ENCODE results near the gene TTC3. TPM values are rescaled to one million over a fixed set of nuclear protein-coding genes. Genes with fewer than 3 reads are reported as not detected.
A peak's percentile ranks its signal among the peaks of the same experiment; 100 is the strongest.

Gene TTC3
- total and polyA plus RNA-seq, 8 donors, result 103 to 214 (median 191) TPM

- Histone ChIP-seq H3K4me1 (peaks cover 0 to 31% of the 10 kb centered on the region in 2 donors), H3K9me3 (peaks cover 0 to under 1% of the 10 kb centered on the region in 2 donors), H3K36me3 (no peaks in the 10 kb centered on the region), H3K27ac (peak overlapping the region; percentile 99 to 100), H3K4me3 (peak overlapping the region; percentile 83 to 90), H3K27me3 (no peaks in the 10 kb centered on the region)
- intact Hi-C loops (cut with DNase I), result no loop called here
- ATAC-seq, result peak; percentile 2
- TF ChIP-seq, protein P1, sequence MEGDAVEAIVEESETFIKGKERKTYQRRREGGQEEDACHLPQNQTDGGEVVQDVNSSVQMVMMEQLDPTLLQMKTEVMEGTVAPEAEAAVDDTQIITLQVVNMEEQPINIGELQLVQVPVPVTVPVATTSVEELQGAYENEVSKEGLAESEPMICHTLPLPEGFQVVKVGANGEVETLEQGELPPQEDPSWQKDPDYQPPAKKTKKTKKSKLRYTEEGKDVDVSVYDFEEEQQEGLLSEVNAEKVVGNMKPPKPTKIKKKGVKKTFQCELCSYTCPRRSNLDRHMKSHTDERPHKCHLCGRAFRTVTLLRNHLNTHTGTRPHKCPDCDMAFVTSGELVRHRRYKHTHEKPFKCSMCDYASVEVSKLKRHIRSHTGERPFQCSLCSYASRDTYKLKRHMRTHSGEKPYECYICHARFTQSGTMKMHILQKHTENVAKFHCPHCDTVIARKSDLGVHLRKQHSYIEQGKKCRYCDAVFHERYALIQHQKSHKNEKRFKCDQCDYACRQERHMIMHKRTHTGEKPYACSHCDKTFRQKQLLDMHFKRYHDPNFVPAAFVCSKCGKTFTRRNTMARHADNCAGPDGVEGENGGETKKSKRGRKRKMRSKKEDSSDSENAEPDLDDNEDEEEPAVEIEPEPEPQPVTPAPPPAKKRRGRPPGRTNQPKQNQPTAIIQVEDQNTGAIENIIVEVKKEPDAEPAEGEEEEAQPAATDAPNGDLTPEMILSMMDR (IDR thresholded peaks at IDR 0.05), result no peak
- peak in 1 of 4 donors; percentile 30 for DNase-seq
Observed at GRCh38 chr21:37074197-37074510, 1.1 kb downstream of the TTC3 start.

DNA sequence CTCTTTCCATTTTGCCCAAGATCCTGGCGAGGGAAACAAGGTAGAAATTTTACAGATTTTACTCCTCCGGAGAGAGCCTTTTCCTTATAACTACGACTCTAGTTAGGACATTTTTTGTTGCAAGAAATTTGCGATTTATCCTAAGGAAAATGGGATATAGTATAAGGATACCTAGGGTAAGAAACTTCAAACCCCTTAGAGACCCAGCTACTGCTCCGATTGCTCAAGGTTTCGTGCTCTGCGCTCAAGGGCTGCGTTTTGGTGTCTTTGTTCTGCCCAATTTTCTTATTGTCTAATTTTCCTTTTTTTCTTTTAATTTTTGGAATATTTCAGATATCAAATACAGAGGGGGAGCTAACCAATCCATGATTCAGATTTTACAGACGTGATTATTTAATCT lies 1.5 kb downstream of the TTC3 start:
- Histone ChIP-seq H3K36me3 (no peaks in the 10 kb centered on the region), H3K27ac (peak overlapping the region in 1 of 2 donors; percentile 100), H3K27me3 (no peaks in the 10 kb centered on the region), H3K4me3 (peak overlapping the region; percentile 83 to 90), H3K9me3 (peaks cover 0 to 3% of the 10 kb centered on the region in 2 donors), H3K4me1 (peaks cover 0 to 31% of the 10 kb centered on the region in 2 donors)
- ATAC-seq (no peak), DNase-seq (no peak)
- intact Hi-C loops (cut with DNase I), result no loop called here
- TF ChIP-seq, protein P1 (IDR thresholded peaks at IDR 0.05), result no peak

- no peak for ATAC-seq
- TF ChIP-seq, protein P1 (IDR thresholded peaks at IDR 0.05), result no peak
- Histone ChIP-seq H3K4me1 (peaks cover 0 to 31% of the 10 kb centered on the region in 2 donors), H3K27me3 (no peaks in the 10 kb centered on the region), H3K36me3 (no peaks in the 10 kb centered on the region), H3K4me3 (no peak overlapping the region), H3K27ac (no peak overlapping the region), H3K9me3 (peaks cover 0 to 3% of the 10 kb centered on the region in 2 donors)
- no peak for DNase-seq
- intact Hi-C loops (cut with DNase I), result no loop called here
Observed at GRCh38 chr21:37075214-37075770, 2.2 kb downstream of the TTC3 start.

DNA sequence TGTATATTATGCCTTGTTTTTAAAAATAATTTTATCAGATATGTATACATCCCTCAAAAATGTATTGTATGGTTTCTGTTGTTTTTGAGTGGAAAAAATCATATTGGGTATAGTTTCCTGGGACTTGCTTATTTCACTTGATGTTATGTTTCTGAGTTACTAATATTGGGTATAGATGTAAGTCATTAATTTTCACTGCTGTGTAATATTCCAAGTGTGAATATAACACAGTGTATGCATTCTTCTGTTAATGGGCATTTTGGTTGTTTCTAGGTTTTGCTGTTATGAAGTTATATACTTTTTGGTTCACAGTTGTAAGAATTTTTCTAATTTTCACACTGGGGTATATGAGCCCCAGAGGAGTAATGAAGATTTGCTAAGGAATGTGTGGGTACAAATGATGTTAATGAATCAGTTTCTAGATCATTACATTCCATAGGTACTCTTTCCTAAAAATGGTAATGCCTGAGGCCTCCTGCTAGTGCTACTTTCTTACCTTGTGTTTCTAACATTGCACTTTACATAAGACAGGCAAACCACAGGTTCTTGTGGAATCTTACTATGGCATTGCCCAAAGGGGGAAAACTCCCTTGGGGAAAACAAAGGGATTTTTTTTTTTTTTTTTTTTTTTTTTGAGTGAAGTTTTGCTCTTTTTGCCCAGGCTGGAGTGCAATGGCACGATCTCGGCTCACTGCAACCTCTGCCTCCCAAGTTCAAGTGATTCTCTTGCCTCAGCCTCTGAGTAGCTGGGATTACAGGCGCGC lies 3.2 kb downstream of the TTC3 start:
- ATAC-seq, result no peak
- Histone ChIP-seq H3K36me3 (no peaks in the 10 kb centered on the region), H3K27ac (no peak overlapping the region), H3K27me3 (no peaks in the 10 kb centered on the region), H3K9me3 (peaks cover 0 to 3% of the 10 kb centered on the region in 2 donors), H3K4me1 (peaks cover 0 to 27% of the 10 kb centered on the region in 2 donors), H3K4me3 (no peak overlapping the region)
- DNase-seq, result no peak
- intact Hi-C loops (cut with DNase I), result no loop called here
- TF ChIP-seq, protein P1 (IDR thresholded peaks at IDR 0.05), result no peak

GRCh38 chr21:37077403-37077802 lies 4.3 kb downstream of the TTC3 start:
- intact Hi-C loops (cut with DNase I), result no loop called here
- Histone ChIP-seq H3K27me3 (no peaks in the 10 kb centered on the region), H3K9me3 (peaks cover 0 to 3% of the 10 kb centered on the region in 2 donors), H3K4me3 (no peak overlapping the region), H3K36me3 (no peaks in the 10 kb centered on the region), H3K27ac (no peak overlapping the region), H3K4me1 (peaks cover 0 to 16% of the 10 kb centered on the region in 2 donors)
- no peak for DNase-seq
- no peak for ATAC-seq
- TF ChIP-seq, protein P1 (IDR thresholded peaks at IDR 0.05), result no peak
